NCI-H345 treated with DMSO at 0.1 percent for 48 hours (cell line): ENCODE measurements around the gene STH.
A peak's percentile ranks its signal among the peaks of the same experiment; 100 is the strongest.
"Not testable (repeated sequence)": the region's sequence is repeated elsewhere in the genome, so short reads cannot be mapped to it uniquely, and the experiment has no call there.

Source experiments
- DNase-seq: peaks from one replicate; lab custom pipeline; 2025; ENCODE audit not compliant: unreplicated experiment; lab: John Stamatoyannopoulos, UW

Gene STH

GRCh38 chr17:45998987-45999899 lies at the start of gene STH:
TSS of gene STH (plus strand) at chr17:45999250. CDS start at chr17:45999280, 30 bp downstream.
- DNase-seq = no peak

GRCh38 chr17:45949755-45950320 lies 49.2 kb upstream of the STH start:
- no peak for DNase-seq

- no peak for DNase-seq
Observed at GRCh38 chr17:45950888-45951287, 48.2 kb upstream of the STH start.

GRCh38 chr17:45951403-45951802 lies 47.6 kb upstream of the STH start:
- DNase-seq = no peak

GRCh38 chr17:45951941-45952340 lies 47.1 kb upstream of the STH start:
- DNase-seq = no peak

GRCh38 chr17:45952814-45953320 lies 46.2 kb upstream of the STH start:
- DNase-seq = no peak

- DNase-seq = no peak
Observed at GRCh38 chr17:45953561-45953960, 45.5 kb upstream of the STH start.

- no peak for DNase-seq
Observed at GRCh38 chr17:45954914-45955313, 44.1 kb upstream of the STH start.

GRCh38 chr17:45955326-45955725 lies 43.7 kb upstream of the STH start:
- no peak for DNase-seq

- no peak for DNase-seq
Observed at GRCh38 chr17:45956090-45956489, 43.0 kb upstream of the STH start.

GRCh38 chr17:45956746-45957145 lies 42.3 kb upstream of the STH start:
- not testable (repeated sequence) for DNase-seq

GRCh38 chr17:45958307-45958706 lies 40.7 kb upstream of the STH start:
- no peak for DNase-seq

GRCh38 chr17:45958994-45959665 lies 39.9 kb upstream of the STH start:
- peak; percentile 41 for DNase-seq

GRCh38 chr17:45960311-45960710 lies 38.7 kb upstream of the STH start:
- no peak for DNase-seq

- peak; percentile 70 for DNase-seq
Observed at GRCh38 chr17:45961206-45961605, 37.8 kb upstream of the STH start.

- DNase-seq = no peak
Observed at GRCh38 chr17:45962221-45962972, 36.7 kb upstream of the STH start.

GRCh38 chr17:45963283-45963682 lies 35.8 kb upstream of the STH start:
- no peak for DNase-seq

GRCh38 chr17:45963889-45964288 lies 35.2 kb upstream of the STH start:
- DNase-seq = peak; percentile 15

- DNase-seq = no peak
Observed at GRCh38 chr17:45964634-45965033, 34.4 kb upstream of the STH start.

GRCh38 chr17:45965812-45966211 lies 33.2 kb upstream of the STH start:
- no peak for DNase-seq
